ENCODE results near the gene CYP2A7. TPM values are rescaled to one million over a fixed set of nuclear protein-coding genes. Genes with fewer than 3 reads are reported as not detected.
"Not testable (repeated sequence)": the region's sequence is repeated elsewhere in the genome, so short reads cannot be mapped to it uniquely, and the experiment has no call there.

The CYP2A7 gene
- total RNA-seq (2021; fragmentation: NEBNext Ultra II Directional; extraction: Animal tissue kit (Norgen Biotek cat#: 25700)) = not detected
- long read RNA-seq = 0 reads

GRCh38 chr19:40882062-40882461, at the start of gene CYP2A7:
Gene CYP2A7 (minus strand): TSS chr19:40882231. CDS start chr19:40882210, 21 bp downstream.
- H3K27ac Mint-ChIP-seq; H3K4me1 Mint-ChIP-seq (ENCODE audit: low read depth); H3K9me3 Mint-ChIP-seq; H3K4me3 Mint-ChIP-seq; DNase-seq; H3K36me3 Mint-ChIP-seq (ENCODE audit: low read depth): not testable (repeated sequence)
- H3K27me3 Mint-ChIP-seq (ENCODE audit: insufficient read depth) = peaks cover 45% of the 10 kb centered on the region

GRCh38 chr19:40930799-40931198, 48.8 kb upstream of the CYP2A7 start:
- peaks cover 28% of the 10 kb centered on the region for H3K27me3 Mint-ChIP-seq (ENCODE audit: insufficient read depth)
- H3K4me1 Mint-ChIP-seq (ENCODE audit: low read depth); H3K36me3 Mint-ChIP-seq (ENCODE audit: low read depth); H3K9me3 Mint-ChIP-seq; DNase-seq; H3K4me3 Mint-ChIP-seq; H3K27ac Mint-ChIP-seq: not testable (repeated sequence)

- peaks cover 27% of the 10 kb centered on the region for H3K27me3 Mint-ChIP-seq (ENCODE audit: insufficient read depth)
- H3K36me3 Mint-ChIP-seq (ENCODE audit: low read depth); H3K27ac Mint-ChIP-seq; DNase-seq; H3K4me1 Mint-ChIP-seq (ENCODE audit: low read depth); H3K9me3 Mint-ChIP-seq; H3K4me3 Mint-ChIP-seq: not testable (repeated sequence)
Observed at GRCh38 chr19:40929942-40930341, 47.9 kb upstream of the CYP2A7 start.

GRCh38 chr19:40928850-40929249, 46.8 kb upstream of the CYP2A7 start:
- H3K4me3 Mint-ChIP-seq = no peak overlapping the region
- H3K27ac Mint-ChIP-seq = no peak overlapping the region
- no peak for DNase-seq
- no peaks in the 10 kb centered on the region for H3K9me3 Mint-ChIP-seq
- no peaks in the 10 kb centered on the region for H3K36me3 Mint-ChIP-seq (ENCODE audit: low read depth)
- H3K4me1 Mint-ChIP-seq (ENCODE audit: low read depth) = no peaks in the 10 kb centered on the region
- H3K27me3 Mint-ChIP-seq (ENCODE audit: insufficient read depth) = peaks cover 36% of the 10 kb centered on the region
- TF ChIP-seq CTCF (IDR thresholded peaks at IDR 0.05) = no peak

GRCh38 chr19:40927567-40927966, 45.5 kb upstream of the CYP2A7 start:
- H3K27ac Mint-ChIP-seq = no peak overlapping the region
- no peaks in the 10 kb centered on the region for H3K9me3 Mint-ChIP-seq
- H3K4me1 Mint-ChIP-seq (ENCODE audit: low read depth) = no peaks in the 10 kb centered on the region
- H3K36me3 Mint-ChIP-seq (ENCODE audit: low read depth) = no peaks in the 10 kb centered on the region
- H3K4me3 Mint-ChIP-seq = no peak overlapping the region
- no peak for DNase-seq
- H3K27me3 Mint-ChIP-seq (ENCODE audit: insufficient read depth) = peaks cover 39% of the 10 kb centered on the region
- no peak for TF ChIP-seq CTCF (IDR thresholded peaks at IDR 0.05)

- H3K36me3 Mint-ChIP-seq (ENCODE audit: low read depth); H3K4me1 Mint-ChIP-seq (ENCODE audit: low read depth); DNase-seq; H3K9me3 Mint-ChIP-seq; H3K27ac Mint-ChIP-seq; H3K4me3 Mint-ChIP-seq: not testable (repeated sequence)
- peaks cover 32% of the 10 kb centered on the region for H3K27me3 Mint-ChIP-seq (ENCODE audit: insufficient read depth)
Observed at GRCh38 chr19:40926276-40926675, 44.2 kb upstream of the CYP2A7 start.

GRCh38 chr19:40923934-40924391, 41.9 kb upstream of the CYP2A7 start:
- Mint-ChIP-seq H3K4me1 (ENCODE audit: low read depth) (peaks cover 10% of the 10 kb centered on the region), H3K27me3 (ENCODE audit: insufficient read depth) (peaks cover 24% of the 10 kb centered on the region)

GRCh38 chr19:40922237-40923160, 40.5 kb upstream of the CYP2A7 start:
- H3K27ac Mint-ChIP-seq; H3K4me1 Mint-ChIP-seq (ENCODE audit: low read depth); H3K4me3 Mint-ChIP-seq; DNase-seq; H3K36me3 Mint-ChIP-seq (ENCODE audit: low read depth): not testable (repeated sequence)
- Mint-ChIP-seq H3K27me3 (ENCODE audit: insufficient read depth) (peaks cover 19% of the 10 kb centered on the region), H3K9me3 (peaks cover 23% of the 10 kb centered on the region)

More at GRCh38 chr19:40923934-40924391, 41.9 kb upstream of the CYP2A7 start:
- Mint-ChIP-seq H3K4me3 (no peak overlapping the region), H3K9me3 (peaks cover 20% of the 10 kb centered on the region), H3K36me3 (ENCODE audit: low read depth) (peaks cover 6% of the 10 kb centered on the region; the same call in 1 of the 2 replicates), H3K27ac (no peak overlapping the region)
- DNase-seq = no peak
- TF ChIP-seq CTCF (IDR thresholded peaks at IDR 0.05) = no peak

Data from HFFc6 (cell line).